Activated B cell treated with CpG ODN at 0.5 μM for 24 hours (primary cell): Measurements from ENCODE around the gene SLC12A5. TPM values are rescaled to one million over a fixed set of nuclear protein-coding genes. Genes with fewer than 3 reads are reported as not detected.

ENCODE experiments used
- ATAC-seq: fragments of 200-7000 bp; cut with Tn5 transposase; one replicate; pipeline ENCODE4 v1.10.0; 2021; ENCODE audit warnings: low read depth, mild to moderate bottlenecking, moderate library complexity
- CTCF ChIA-PET: fragments of 350-600 bp; sonication (Branson Sonifier 250); formaldehyde crosslinking; loops from one replicate; lab custom pipeline; 2021; ENCODE audit warnings: antibody characterized with exemption; lab: Charles Lee
- POLR2A ChIA-PET: fragments of 350-600 bp; sonication (Branson Sonifier 250); formaldehyde crosslinking; loops from one replicate; lab custom pipeline; 2021; ENCODE audit warnings: antibody characterized with exemption; lab: Charles Lee
- DNase-seq: peaks from one replicate; pipeline ENCODE4 v3.0.0; 2022
- H3K27ac Mint-ChIP-seq: one replicate; pipeline ENCODE4 v1.8.0; 2020; ENCODE audit warnings: mixed read lengths
- H3K27me3 Mint-ChIP-seq: one replicate; pipeline ENCODE4 v1.8.0; 2021; ENCODE audit warnings: mixed read lengths
- H3K36me3 Mint-ChIP-seq: one replicate; pipeline ENCODE4 v1.8.0; 2021; ENCODE audit warnings: low read depth, mixed read lengths
- H3K4me1 Mint-ChIP-seq: one replicate; pipeline ENCODE4 v1.8.0; 2021; ENCODE audit warnings: mixed read lengths
- H3K4me3 Mint-ChIP-seq: one replicate; pipeline ENCODE4 v1.8.0; 2020; ENCODE audit warnings: mild to moderate bottlenecking, mixed read lengths
- H3K9me3 Mint-ChIP-seq: one replicate; pipeline ENCODE4 v1.8.0; 2020; ENCODE audit warnings: mixed read lengths
- intact Hi-C: fragments of 100-400 bp; cut with micrococcal nuclease; formaldehyde crosslinking; loops from one replicate; pipeline ENCODE4 v1.15.1; 2024
- total RNA-seq: library from RNA; stranded (reverse); gene quantifications from 2 replicates; pipeline ENCODE4 v1.2.3, GENCODE V29; 2022
- TF ChIP-seq, protein P1 (sequence below): fragments of 200-600 bp; IDR thresholded peaks from one replicate; pipeline ENCODE4 v1.8.0; 2022; ENCODE audit warnings: antibody characterized with exemption, mild to moderate bottlenecking

SLC12A5 gene
- total RNA-seq, 1 donor from 2014 or later, result not detected

DNA sequence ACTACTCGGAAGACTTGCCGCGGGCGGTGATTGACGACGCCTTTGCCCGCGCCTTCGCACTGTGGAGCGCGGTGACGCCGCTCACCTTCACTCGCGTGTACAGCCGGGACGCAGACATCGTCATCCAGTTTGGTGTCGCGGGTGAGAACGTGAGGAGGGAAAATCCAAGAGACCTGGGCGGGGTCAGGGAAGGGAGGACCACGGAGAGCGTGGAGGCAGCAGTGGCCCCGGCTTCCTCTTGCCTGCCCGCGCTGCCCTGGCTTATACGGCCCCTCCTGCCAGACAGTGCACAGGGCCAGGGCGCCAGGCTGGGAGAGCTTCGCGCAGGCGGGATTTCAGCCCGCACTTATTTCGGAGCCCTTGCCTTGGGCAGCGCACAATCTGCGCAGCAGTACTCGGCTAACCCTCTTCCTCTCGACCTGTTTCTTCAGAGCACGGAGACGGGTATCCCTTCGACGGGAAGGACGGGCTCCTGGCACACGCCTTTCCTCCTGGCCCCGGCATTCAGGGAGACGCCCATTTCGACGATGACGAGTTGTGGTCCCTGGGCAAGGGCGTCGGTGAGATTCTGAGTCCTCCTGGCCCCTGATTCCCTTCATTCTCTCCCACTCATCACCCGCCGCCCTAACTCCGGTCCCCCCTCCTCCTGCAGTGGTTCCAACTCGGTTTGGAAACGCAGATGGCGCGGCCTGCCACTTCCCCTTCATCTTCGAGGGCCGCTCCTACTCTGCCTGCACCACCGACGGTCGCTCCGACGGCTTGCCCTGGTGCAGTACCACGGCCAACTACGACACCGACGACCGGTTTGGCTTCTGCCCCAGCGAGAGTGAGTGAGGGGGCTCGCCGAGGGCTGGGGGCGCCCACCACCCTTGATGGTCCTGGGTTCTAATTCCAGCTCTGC, 18.3 kb upstream of the SLC12A5 start:
- ATAC-seq, result no peak
- peak overlapping the region; percentile 71 for H3K4me3 Mint-ChIP-seq
- POLR2A ChIA-PET, result no interaction called here
- CTCF ChIA-PET, result interaction anchor here (5.0 kb wide), 1 partner anchor 22 kb away, joined by 54 read pairs; no protein-coding TSS in a partner anchor
- H3K27ac Mint-ChIP-seq, result peak overlapping the region; percentile 66
- H3K36me3 Mint-ChIP-seq, result no peaks in the 10 kb centered on the region
- H3K27me3 Mint-ChIP-seq, result peaks cover 45% of the 10 kb centered on the region
- TF ChIP-seq, protein P1, sequence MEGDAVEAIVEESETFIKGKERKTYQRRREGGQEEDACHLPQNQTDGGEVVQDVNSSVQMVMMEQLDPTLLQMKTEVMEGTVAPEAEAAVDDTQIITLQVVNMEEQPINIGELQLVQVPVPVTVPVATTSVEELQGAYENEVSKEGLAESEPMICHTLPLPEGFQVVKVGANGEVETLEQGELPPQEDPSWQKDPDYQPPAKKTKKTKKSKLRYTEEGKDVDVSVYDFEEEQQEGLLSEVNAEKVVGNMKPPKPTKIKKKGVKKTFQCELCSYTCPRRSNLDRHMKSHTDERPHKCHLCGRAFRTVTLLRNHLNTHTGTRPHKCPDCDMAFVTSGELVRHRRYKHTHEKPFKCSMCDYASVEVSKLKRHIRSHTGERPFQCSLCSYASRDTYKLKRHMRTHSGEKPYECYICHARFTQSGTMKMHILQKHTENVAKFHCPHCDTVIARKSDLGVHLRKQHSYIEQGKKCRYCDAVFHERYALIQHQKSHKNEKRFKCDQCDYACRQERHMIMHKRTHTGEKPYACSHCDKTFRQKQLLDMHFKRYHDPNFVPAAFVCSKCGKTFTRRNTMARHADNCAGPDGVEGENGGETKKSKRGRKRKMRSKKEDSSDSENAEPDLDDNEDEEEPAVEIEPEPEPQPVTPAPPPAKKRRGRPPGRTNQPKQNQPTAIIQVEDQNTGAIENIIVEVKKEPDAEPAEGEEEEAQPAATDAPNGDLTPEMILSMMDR, result no peak
- intact Hi-C loops, result loop anchor here (5.0 kb wide), 2 partner anchors 47 to 188 kb away; no protein-coding TSS in a partner anchor
- H3K4me1 Mint-ChIP-seq, result peaks cover 74% of the 10 kb centered on the region
- no peaks in the 10 kb centered on the region for H3K9me3 Mint-ChIP-seq
- no peak for DNase-seq

DNA sequence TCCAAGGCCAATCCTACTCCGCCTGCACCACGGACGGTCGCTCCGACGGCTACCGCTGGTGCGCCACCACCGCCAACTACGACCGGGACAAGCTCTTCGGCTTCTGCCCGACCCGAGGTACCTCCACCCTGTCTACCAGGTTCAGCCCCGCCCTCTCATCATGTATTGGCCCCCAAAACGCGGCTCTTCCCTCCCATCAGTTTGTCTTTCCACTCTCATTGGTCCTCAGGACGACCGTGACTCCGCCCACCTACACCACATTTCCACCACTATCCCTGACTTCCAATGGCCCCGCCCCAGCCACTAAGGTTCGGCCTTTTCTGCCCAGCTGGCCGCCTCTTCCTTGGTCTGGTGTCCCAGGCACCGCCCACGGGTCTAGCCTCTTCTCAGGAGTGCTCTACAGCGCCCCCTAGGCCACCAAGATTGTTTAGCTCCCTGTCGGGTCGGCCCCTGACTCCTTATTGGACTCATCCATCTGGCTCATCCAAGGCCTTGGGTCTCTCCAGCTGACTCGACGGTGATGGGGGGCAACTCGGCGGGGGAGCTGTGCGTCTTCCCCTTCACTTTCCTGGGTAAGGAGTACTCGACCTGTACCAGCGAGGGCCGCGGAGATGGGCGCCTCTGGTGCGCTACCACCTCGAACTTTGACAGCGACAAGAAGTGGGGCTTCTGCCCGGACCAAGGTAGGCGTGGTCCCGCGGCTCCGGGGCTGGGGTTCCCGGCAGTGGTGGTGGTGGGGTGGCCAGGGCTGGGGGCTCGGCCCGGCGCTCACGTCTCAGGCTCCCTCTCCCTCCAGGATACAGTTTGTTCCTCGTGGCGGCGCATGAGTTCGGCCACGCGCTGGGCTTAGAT, 17.2 kb upstream of the SLC12A5 start:
- H3K9me3 Mint-ChIP-seq, result no peaks in the 10 kb centered on the region
- peaks cover 66% of the 10 kb centered on the region for H3K4me1 Mint-ChIP-seq
- no peak for DNase-seq
- ChIA-PET POLR2A (interaction anchor here (2.0 kb wide), 1 partner anchor 41 kb away, joined by 11 read pairs; no protein-coding TSS in a partner anchor), CTCF (interaction anchor here (3.8 to 5.0 kb wide), 2 partner anchors 23 to 162 kb away, joined by 39 to 54 read pairs; no protein-coding TSS in a partner anchor)
- no peaks in the 10 kb centered on the region for H3K36me3 Mint-ChIP-seq
- peak overlapping the region; percentile 55 for H3K4me3 Mint-ChIP-seq
- intact Hi-C loops, result loop anchor here (5.0 kb wide), 2 partner anchors 45 to 190 kb away; no protein-coding TSS in a partner anchor
- no peak for ATAC-seq
- peaks cover 48% of the 10 kb centered on the region for H3K27me3 Mint-ChIP-seq
- peak overlapping the region; percentile 35 for H3K27ac Mint-ChIP-seq
- TF ChIP-seq, protein P1, result no peak

DNA sequence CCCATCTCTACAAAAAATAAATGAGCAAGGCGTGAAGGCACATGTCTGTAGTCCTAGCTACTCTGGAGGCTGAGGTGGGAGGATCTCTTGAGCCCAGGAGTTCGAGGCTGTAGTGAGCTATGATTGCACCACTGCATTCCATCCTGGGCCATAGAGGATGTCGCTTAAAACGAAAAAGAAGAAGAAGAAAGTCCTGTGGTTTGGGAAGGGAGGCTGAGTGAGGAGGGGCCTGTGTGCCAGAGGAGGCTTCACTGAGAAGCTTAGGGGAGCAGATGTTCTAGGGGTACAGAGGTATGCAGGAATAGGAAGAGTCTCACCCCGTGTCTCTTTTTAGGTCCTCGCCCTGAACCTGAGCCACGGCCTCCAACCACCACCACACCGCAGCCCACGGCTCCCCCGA, 16.1 kb upstream of the SLC12A5 start:
- CTCF ChIA-PET, result interaction anchor here (0.7 to 5.0 kb wide), 9 partner anchors 8 to 214 kb away, joined by 3 to 54 read pairs (median 5); no protein-coding TSS in a partner anchor
- TF ChIP-seq, protein P1, result no peak
- no peak for ATAC-seq
- intact Hi-C loops, result loop anchor here (1.0 to 5.0 kb wide), 3 partner anchors 26 to 191 kb away; no protein-coding TSS in a partner anchor
- Mint-ChIP-seq H3K4me3 (no peak overlapping the region), H3K27ac (no peak overlapping the region), H3K4me1 (peaks cover 58% of the 10 kb centered on the region), H3K36me3 (no peaks in the 10 kb centered on the region), H3K27me3 (peaks cover 48% of the 10 kb centered on the region), H3K9me3 (no peaks in the 10 kb centered on the region)
- DNase-seq, result no peak
- POLR2A ChIA-PET, result interaction anchor here (0.8 to 2.0 kb wide), 3 partner anchors 14 to 42 kb away, joined by 3 to 11 read pairs (median 3); no protein-coding TSS in a partner anchor

DNA sequence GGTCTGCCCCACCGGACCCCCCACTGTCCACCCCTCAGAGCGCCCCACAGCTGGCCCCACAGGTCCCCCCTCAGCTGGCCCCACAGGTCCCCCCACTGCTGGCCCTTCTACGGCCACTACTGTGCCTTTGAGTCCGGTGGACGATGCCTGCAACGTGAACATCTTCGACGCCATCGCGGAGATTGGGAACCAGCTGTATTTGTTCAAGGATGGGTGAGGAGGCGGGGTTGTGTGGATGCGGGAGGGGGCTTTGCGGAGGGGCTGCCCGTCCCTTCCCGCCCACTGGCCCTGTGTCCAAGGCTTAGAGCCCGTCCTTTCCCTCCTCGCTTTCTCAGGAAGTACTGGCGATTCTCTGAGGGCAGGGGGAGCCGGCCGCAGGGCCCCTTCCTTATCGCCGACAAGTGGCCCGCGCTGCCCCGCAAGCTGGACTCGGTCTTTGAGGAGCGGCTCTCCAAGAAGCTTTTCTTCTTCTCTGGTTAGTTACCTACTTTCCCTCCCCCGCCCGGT, 15.6 kb upstream of the SLC12A5 start:
- Mint-ChIP-seq H3K27ac (no peak overlapping the region), H3K9me3 (no peaks in the 10 kb centered on the region)
- no peak for ATAC-seq

More for the DNA sequence above, 15.6 kb upstream of the SLC12A5 start:
- TF ChIP-seq, protein P1, result no peak
- H3K27me3 Mint-ChIP-seq, result peaks cover 49% of the 10 kb centered on the region
- H3K4me1 Mint-ChIP-seq, result peaks cover 53% of the 10 kb centered on the region
- no peak overlapping the region for H3K4me3 Mint-ChIP-seq
- no peaks in the 10 kb centered on the region for H3K36me3 Mint-ChIP-seq
- intact Hi-C loops, result loop anchor here (1.0 to 5.0 kb wide), 3 partner anchors 26 to 191 kb away; no protein-coding TSS in a partner anchor
- POLR2A ChIA-PET, result interaction anchor here (0.8 to 2.0 kb wide), 3 partner anchors 15 to 43 kb away, joined by 3 to 11 read pairs (median 3); no protein-coding TSS in a partner anchor
- DNase-seq, result no peak
- CTCF ChIA-PET, result interaction anchor here (0.7 to 5.0 kb wide), 13 partner anchors 9 to 215 kb away, joined by 3 to 54 read pairs (median 6); no protein-coding TSS in a partner anchor
